ENCODE data around the gene CRTAP.
"Not testable (repeated sequence)": the region's sequence is repeated elsewhere in the genome, so short reads cannot be mapped to it uniquely, and the experiment has no call there.

CRTAP gene

DNA sequence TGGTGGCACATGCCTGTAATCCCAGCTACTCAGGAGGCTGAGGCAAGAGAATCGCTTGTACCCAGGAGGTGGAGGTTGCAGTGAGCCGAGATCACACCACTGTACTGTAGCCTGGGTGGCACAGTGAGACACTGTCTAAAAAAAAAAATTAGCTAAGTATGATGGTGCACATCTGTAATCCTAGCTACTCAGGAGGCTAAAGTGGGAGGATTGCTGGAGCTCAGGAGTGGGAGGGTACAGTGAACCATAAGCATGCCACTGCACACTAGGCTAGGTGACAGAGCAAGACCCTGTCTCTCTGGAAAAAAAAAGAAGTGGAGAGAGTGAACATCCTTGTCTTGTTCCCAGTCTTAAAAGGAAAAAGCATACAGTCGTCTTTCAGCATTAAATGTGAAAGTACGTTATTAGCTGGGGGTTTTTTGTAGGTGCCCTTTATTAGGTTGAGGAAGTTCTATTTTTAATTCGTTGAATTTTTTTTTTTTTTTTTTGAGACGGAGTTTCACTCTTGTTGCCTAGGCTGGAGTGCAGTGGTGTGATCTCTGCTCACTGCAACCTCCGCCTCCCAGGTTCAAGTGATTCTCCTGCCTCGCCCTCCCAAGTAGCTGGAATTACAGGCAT, 25.3 kb downstream of the CRTAP start:
- not testable (repeated sequence) for DNase-seq

- DNase-seq, result no peak
Observed at GRCh38 chr3:33139996-33140395, 26.2 kb downstream of the CRTAP start.

DNA sequence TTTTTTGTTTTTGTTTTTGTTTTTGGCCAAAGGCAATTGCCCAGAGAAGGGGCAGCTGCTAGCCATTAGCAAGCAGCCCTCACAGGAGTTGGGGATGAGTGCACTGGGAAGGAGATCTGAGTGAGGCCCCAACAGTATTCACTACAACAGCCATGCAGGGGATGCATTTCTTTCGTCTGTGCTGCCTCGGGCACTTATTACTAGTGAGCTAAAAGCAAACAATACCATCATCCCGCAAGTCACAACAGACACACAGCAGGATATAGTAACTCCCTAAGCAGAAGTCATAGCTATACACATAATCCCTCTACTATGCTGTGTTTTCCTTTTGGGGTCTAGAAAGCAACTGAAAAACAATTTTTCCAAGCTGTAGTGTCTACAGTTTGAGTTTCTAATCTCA, 27.2 kb downstream of the CRTAP start:
- DNase-seq, result no peak

DNA sequence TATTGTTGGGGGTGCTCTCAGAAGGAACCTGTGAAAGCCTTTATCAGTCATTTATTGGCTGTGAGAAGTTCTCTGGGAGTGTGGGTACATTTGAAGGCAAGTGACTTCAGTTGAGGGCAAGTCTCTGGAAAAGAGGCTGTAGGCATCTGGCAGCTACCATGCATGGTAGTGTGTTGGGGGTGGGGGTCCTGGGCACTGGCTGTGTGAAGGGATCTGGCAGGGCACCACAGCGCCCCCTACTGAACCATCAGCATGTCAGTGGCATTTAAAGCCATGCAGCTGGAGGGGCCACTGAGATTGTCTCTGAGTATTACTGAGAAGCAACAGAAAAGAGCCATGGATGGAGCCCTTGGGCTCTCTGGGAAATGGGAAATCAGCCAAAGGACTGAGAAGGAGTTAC, 30.6 kb downstream of the CRTAP start:
- peak in 2 of 56 donors; percentile 8 to 29 for DNase-seq

DNA sequence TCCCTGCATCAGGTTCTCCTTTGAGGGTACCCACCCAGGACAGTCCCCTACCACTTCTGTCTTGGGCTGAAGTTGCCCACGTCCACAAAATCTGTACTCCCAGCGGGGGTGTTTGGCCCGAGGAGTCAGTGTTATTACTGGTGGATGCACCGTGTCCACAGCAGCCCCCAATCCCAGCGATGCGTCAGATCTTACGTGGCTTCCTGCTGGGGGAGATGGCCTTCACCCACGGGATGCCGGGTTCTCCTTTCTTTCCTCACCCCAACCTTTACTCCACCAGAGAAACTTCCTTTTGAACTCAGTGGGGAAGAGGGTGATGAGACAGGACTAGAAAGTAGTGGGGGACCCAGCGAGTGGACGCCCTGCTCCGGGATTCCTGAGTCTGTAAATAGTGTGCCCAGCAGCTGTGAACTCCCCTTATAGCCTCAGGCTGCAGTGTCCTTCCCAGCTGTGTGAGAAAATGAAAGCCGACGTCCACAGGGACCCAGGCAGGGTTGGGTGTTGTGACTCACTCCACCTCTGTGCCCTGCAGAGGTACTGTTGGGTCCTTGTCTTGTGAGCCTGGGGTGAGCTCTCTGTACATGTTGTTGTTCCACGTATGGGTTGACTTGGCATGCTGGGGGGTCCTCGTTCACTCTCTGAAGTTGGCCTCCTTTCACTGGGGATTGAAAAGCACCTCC, 31.5 kb downstream of the CRTAP start:
- DNase-seq, result no peak

DNA sequence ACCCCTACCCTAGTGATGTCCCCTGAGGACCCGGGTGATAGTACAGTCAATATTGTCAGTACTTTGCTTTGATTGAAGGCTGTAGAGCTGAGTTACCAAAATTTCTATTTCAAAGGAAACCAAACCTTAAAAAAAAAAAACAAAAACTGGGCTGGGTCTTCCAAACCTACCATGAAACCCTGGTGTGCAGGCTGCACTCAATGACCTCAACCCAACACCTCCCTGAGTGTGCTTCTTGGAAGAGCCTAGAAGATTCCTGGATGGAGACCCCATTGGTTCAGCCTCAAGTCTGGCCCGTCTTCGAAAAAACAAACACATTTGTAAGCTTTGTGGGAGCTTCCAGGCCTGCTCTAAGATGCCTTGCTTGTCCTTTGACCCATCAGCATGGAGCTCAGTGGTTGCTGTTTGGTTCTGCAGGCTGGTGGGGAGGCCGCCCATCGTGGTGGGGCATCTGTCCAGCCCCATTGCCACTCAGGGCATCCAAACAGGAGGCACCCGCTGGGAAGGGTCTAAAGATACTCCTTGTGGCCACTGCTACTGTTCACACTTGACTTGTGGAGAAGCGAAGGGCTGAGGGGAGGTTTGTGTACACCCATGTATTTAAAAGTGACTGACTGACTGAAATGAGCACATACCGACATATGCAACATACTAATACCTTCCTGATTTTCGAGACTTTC, 32.2 kb downstream of the CRTAP start:
- peak in 2 of 56 donors; percentile 6 to 23 for DNase-seq

DNA sequence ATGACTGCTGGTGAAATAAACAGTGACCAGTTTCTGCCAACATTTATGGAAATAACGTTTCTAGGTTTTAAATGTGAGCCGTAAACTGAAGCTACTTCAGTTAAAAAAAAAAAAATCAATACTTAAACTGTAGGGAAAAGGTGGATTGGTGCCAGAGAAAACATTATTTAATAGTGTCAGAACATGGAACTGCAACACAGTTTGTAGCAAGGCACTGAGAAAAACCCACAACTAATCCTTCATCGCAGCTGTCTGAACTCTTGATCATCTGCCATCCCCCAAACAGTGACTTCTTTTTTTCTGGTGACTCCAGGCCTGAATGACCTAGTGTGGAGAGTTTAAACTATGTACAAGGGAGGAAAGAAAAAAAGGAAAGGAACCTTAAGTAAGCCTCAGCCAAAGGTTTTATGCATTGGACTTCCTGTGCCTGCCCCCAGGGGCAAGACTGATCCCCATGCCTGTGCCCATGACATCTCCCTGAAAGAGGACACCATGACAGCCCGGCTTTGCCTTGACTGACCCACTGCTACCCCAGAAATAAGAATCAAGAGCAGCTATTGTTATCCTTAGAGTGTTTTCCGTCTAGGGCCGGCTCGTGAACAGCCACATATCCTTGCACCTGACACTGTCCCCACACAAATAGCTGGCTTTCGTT, 33.1 kb downstream of the CRTAP start:
- DNase-seq, result peak in 45 of 56 donors; percentile 5 to 85 (median 63)

DNA sequence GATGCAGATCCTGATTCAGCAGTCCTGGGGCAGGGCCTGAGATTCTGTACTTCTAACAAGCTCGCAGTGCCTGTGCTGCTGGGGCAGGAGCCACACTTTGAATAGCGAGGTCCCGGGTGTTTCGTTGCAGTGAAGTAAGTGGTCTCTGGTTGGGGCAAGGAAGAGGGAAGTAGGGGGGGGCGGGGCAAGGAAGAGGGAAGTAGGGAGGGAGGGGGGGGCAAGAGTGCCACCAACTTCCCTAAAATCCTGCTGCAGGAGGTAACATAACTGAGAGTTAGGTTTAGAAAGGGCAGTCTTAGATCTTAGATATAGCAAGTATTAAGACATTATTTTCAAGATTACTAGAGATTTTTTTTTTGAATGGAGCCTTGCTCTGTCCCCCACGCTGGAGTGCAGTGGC, 35.5 kb downstream of the CRTAP start:
- DNase-seq, result peak in 1 of 56 donors; percentile 10

DNA sequence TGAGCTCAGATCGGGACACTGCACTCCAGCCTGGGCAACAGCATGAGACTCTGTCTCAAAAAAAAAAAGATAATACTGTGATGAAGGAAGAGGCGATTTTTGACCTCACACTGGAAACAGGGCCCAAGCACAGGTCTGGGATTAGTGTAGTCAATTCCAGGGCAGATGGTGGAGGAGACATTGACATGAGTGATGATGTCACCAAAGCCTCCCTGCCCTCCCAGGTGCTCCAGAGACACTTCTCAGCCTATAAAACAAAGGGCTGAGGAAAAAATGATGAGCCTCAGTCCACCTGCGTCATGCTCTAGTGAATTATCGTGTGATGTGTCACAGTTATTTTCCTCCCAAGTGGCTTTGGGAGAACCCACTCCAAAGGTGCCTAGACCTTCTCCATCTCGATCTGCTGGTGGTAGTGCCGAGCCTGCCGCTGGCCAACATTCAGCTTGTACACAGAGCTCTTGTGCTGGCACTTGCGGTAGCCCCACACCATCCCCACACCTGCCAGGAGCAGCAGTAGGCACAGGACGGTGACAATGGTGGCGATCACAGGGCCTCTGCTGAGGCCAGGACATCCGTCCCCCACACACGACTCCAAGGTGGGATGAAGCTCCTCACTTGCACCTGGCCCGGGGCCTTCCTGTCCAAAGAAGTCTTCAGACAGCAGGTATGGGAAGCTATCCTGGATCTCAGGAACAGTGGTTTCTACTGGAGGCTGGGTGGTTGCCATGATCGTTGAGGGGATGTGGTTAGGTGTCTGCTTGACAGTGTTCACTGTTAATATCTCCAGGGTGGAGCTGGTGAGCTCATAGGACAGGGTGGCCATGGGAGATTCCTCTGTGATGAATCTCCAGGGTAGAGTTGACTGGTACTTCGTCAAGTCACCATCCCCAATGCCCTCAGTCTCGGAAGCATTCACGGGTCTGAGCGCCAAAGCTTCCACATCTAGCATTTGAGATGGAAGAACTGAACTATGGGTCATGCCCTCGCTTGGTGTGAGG, 38.8 kb downstream of the CRTAP start:
- DNase-seq, result no peak

DNA sequence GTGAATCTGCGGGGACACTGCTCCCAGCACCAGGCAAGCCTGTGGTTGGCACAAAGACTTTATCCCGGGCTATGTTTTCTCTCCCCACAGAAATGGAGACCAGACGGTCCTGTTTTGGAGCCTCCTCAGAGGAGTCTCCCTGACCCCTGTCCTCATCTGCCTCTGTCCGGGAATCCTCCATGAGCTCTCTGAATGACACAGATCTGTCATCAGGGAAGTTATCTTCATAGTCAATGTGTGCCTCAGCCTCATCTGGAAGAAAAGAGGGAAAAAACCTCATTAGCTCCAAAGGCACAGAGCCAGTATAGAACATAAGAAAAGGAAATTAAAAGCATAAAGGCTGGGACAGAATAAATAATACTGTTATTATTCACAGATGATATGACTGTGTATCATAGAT, 40.0 kb downstream of the CRTAP start:
- DNase-seq, result no peak

DNA sequence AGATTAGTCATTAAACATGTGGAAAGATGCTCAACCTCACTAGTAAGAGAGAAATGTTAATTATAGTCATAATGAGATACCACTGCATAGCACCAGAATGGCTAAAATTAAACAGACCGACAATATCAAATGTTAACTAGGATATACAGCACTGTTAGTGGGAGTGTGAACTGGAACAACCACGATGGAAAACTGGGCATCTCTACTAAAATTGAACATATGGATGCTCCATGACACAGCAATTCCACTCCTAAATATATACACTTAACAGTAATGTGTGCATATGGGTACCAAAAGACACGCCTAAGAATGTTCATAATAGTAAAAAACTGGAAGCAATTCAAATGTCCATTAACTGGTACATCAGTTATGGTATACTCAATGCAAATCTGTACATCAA, 41.5 kb downstream of the CRTAP start:
- no peak for DNase-seq

DNA sequence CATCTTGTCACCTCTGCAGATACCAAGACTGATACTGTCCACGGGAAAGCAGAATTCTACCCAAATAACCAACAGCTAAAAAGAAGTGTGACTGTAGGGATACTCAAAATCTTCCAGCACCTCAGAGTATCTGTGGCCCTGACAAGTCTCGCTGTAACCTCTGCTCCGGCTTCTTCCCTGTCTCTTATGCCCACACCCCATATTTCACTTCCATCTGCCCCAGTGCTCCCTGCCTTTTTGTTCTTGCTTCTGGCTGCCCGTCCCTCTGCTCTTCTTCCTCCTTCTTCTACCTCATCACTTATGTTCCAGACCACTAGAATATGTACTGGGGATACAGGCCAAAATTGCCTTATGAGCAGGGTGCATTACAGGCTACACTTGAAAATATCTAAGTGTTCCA, 45.4 kb downstream of the CRTAP start:
- no peak for DNase-seq

GRCh38 chr3:33159981-33160380, 46.2 kb downstream of the CRTAP start:
- DNase-seq, result no peak

DNA sequence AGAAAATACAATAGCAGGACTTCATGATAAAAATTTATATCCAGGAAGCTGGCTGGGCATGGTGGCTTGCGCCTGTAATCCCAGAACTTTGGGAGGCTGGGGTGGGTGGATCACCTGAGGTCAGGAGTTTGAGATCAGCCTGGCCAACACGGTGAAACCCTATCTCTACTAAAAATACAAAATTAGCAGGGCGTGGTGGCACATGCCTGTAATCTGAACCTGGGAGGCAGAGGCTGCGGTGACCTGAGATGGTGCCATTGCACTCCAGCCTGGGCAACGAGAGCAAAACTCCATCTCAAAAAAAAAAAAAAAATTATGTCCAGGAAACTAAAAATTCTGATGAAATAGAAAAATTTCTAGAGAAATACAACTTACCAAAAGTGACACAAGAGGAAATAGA, 48.8 kb downstream of the CRTAP start:
- not testable (repeated sequence) for DNase-seq

DNA sequence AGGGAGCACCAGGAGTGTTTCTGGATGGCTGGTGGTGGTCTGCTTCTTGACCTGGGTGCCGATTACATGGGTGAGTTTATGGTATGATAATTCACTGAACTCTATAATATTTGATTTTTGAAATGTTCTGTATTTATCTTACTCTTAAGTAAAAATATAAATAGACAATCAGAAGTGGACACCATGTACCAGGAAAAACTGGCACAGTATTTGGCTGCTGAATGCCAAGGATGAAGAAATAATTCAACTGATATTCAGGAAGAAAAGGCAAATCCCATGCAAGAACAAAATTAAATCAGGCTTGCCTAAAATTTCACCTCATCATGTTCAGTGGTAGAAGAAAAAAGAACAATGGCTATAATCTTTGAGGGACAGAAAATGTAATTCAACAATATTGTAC, 51.6 kb downstream of the CRTAP start:
- no peak for DNase-seq

GRCh38 chr3:33166095-33166494, 52.3 kb downstream of the CRTAP start:
- no peak for DNase-seq

DNA sequence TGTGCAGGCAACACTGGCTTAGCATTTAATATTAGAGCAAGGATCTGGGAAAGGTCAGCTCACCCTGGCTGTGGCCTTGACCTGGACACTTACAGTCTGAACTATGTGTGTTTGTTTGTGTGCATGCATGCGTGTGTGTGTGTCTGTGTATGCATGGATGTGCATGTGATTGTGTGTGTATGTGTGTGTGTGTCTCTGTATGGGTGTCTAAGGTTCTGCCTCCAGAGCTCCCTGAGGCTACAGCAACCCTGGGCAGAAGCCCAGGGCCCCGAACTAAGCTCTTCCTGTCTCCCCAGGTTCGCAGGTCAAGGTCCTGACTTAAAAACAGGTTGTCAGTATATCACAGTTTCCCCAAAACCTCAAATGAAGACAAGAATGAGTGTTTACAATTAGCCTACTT, 53.5 kb downstream of the CRTAP start:
- no peak for DNase-seq

- DNase-seq, result no peak
Observed at GRCh38 chr3:33167716-33168336, 54.0 kb downstream of the CRTAP start.

DNA sequence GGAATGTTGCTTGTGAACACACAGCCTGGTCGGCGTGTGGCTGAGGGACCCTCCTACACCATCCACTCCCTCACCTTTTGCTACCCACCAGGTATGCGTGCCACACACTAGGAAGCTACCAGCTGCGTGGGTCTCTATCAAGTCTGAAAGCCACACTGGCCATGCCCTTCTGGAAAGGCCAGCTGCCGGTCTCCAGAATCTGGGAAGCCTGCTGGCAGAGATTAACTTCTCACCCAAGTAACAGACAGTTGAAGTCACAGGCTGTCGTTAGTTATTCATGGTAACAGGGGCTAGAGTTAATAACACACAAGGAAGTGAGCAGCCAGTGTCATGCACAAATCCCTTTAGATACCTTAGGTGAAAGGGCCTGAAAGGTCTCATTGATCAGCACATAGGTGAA, 56.7 kb downstream of the CRTAP start:
- DNase-seq, result no peak

DNA sequence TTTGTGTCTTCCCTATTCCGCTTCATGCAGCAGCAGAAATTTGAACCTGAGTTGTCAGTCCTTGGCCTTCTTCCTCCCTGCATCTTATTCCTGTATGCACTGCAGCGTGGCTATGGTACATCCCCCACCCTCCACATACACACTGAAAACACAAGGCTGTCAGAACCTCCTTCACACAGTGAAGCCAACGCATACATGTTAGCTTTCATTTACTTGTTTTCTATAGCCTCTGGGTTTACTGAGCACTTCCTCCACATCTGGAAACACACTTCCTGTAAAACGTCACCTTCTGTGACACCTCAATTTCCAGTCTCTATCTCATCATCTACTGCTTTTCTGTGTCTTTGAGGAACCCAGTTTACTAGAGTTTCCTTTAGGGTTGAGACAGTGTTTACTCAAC, 57.8 kb downstream of the CRTAP start:
- DNase-seq, result no peak

DNA sequence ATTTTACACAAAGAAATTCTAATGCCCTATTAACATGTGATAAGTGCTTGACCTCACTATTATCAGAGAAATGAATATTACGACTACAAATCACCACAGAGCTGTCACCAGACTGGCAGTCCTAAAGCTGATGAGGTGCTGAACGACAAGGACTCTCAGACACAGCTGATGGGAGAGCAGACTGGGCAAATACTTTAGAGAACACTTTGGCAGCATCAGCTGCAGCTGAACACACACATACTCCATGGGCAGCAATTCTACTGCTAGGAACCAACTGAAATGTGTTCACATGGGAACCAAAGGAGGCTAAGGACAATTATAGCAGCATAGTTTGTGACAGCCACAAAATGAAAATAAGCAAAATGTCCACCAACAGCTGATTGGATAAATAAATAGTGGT, 59.3 kb downstream of the CRTAP start:
- DNase-seq, result no peak

Measured in nucleus accumbens (tissue), 56 donors.